ENCODE measurements around the gene GPER1.

The GPER1 gene

DNA sequence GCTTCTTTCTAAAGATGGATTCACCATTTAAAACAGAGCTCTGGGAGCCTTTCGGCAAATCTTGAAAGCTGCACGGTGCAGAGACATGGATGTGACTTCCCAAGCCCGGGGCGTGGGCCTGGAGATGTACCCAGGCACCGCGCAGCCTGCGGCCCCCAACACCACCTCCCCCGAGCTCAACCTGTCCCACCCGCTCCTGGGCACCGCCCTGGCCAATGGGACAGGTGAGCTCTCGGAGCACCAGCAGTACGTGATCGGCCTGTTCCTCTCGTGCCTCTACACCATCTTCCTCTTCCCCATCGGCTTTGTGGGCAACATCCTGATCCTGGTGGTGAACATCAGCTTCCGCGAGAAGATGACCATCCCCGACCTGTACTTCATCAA is 3.7 kb downstream of the GPER1 start:
- DNase-seq = no peak

DNA sequence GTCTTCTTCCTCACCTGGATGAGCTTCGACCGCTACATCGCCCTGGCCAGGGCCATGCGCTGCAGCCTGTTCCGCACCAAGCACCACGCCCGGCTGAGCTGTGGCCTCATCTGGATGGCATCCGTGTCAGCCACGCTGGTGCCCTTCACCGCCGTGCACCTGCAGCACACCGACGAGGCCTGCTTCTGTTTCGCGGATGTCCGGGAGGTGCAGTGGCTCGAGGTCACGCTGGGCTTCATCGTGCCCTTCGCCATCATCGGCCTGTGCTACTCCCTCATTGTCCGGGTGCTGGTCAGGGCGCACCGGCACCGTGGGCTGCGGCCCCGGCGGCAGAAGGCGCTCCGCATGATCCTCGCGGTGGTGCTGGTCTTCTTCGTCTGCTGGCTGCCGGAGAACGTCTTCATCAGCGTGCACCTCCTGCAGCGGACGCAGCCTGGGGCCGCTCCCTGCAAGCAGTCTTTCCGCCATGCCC is 4.3 kb downstream of the GPER1 start:
- DNase-seq = no peak

DNA sequence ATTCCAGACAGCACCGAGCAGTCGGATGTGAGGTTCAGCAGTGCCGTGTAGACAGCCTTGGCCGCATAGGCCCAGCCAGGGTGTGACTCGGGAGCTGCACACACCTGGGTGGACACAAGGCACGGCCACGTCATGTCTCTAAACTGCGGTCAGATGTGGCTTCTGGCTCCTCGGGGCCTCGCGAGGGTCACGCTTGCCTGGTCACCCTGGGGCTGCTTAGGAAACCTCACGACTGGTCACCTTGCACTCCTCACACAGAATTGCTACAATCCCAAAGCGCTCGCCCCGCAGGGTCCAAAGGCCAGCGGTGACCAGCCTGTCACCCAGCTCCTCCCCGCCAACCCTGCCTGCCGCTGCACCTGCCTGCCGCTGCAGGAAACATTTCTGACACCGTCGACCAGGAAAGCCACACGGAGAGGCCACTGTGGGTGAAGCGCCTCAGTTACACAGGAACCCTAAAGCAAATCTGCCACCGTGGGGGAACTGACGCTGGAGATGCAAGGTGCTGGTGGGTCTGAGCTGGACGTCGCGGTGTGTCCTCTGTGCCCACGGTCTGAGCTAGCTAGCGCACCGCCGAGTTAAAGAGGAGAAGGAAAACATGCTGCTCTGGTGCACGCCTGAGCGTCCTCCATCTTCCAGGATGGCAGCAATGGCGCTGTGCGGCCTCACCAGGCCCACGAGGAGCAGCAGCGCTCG is 5.0 kb downstream of the GPER1 start:
- DNase-seq = no peak

DNA sequence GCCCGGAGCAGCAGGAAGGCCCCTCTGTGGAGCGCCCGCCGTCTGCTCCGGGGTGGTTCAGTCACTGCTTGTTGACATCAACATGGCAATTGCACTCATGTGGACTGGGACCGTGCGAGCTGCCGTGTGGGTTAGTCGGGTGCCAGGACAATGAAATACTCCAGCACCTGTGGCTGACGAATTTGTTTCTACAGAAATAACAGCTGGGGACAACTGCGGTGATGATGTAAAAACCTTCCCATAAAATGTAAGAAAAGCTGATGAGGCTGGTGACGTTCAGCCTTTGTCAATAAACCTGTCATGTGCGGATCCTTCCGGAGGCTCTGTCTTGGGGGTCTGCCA is 5.6 kb downstream of the GPER1 start:
- DNase-seq = no peak

DNA sequence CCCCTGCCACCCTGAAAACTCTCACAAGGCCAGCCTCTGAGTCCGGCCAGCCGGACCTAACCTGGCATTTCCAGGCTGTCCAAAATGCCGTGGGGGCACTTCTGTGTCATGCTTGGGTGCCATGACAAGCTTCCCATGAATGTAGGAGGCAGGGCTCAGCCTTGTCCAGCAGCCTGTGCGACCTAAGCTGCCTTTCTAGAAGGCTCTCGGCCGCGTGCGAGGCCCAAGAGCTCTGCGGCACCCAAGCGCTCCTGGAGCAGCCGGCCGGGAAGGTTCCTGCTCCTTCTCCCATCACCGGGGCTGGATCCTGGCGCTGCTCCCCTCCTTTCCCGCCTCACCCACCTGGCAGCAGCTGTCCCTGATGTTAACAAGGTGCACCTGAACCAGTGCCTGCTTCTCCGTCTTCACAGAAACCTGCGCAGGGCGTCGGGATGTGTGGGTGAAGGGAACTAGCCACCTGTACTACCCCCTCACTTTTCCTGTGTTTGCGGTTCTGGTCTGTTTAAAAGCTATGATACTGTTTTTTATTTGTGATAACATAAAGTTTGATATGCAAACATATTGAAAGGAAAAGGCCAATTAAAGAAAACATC is 6.1 kb downstream of the GPER1 start:
- DNase-seq = no peak

DNA sequence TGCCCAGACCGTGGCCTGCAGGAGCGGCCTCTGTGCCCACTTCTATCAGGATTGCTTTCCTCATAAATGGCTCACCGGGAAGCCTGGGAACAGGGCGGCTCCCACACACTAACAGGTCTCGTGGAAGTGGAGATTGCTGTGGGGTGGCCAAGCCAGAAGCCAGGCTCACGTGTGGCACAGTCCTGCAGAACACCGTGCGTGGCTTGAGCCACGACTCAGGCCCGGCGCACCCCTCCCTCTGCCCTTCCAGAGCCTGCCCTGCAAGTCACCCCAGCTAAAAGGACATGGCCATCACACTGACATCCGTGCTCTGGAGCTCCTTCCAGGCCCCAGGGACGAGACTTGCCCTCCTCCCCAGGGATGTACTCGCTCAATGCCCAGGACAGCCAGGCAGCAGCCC is 7.0 kb downstream of the GPER1 start:
- DNase-seq = no peak

DNA sequence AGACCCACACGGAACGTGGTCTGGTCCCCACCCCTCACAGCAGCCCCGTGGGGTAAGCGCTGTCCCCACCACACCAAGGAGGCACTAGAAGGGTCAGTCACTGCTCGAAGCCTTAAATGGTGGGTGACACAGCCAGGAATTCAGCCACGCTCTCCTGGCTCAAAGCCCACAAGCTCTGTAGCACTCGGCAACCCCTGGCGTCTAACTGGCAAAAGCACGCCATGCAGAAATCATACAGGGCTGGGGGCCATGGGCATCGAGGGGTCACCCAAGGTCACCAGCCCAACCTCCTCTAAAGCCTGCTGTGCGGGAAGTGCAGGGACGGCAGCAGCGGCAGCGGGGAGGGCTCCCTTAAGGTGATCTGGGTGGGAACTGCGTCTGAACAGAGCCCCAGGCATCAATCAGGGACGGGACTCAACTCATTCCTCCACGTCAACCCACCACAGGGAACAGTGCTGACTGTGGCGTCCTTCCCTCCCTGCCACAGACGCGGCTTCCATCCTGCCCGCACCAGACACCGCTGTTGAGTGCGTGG is 7.8 kb downstream of the GPER1 start:
- DNase-seq = no peak

DNA sequence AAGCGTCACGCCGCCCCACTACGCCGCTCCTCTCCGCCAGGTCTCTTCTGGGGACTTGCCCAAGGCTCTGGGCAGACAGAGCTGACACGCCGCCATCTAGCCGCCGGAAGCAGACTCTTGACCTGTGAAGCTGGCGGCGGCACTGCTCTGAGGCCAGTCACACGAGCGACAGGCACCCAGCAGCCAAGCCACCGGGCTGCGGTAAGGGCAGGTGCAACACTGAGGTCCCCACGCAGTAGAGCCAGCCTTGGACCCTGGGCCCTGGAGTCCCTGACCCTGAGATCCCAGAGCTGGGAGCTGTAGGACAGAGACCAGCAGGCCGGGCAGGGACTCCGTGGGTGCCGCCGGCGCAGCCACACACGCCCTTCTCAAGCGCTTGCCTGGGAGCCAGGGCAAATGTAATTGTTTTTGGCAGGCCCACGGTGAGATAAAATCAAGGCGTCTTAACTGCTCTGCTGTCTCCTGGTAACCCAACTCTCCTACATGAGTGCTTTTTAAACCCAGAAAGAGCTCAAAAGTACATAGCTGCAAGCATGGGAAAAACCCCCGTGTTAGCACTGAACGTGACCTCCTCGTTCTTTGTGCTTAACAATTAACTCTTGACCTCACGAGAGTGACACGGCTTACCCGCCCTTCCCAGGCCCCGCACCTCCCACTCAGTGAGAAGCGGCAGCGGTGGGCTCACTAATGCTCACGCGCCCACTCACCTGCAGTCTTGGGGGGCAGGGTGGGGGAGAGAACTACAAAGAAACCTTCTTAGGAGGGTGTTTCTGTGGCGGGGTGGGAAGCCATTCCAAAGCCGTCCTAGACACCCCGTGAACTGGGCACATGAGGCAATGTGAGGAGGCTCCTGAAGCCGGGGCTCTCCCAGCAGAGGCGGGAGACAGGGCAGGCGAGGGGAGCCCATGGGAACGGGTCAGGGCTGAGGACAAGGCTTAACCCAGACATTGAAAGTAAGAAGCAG is 8.5 kb downstream of the GPER1 start:
- DNase-seq = no peak

DNA sequence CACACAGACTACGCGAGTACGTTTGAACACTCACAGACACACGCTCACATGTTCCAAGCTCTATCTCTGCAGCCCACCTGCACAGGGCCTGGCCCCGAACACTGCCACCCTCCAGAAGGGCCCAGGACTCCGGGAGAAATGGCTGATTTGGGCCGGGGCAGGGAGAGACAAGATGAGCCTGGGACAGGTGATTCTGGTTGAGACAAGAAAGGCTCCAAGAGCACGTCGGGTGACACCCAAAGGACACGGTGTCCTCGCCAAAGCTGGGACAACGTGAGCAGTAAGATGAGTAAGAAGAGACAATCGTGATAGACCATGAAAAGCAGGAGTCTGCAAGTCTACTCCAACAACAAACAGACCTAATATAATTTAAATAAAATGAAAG is 9.2 kb downstream of the GPER1 start:
- no peak for DNase-seq

DNA sequence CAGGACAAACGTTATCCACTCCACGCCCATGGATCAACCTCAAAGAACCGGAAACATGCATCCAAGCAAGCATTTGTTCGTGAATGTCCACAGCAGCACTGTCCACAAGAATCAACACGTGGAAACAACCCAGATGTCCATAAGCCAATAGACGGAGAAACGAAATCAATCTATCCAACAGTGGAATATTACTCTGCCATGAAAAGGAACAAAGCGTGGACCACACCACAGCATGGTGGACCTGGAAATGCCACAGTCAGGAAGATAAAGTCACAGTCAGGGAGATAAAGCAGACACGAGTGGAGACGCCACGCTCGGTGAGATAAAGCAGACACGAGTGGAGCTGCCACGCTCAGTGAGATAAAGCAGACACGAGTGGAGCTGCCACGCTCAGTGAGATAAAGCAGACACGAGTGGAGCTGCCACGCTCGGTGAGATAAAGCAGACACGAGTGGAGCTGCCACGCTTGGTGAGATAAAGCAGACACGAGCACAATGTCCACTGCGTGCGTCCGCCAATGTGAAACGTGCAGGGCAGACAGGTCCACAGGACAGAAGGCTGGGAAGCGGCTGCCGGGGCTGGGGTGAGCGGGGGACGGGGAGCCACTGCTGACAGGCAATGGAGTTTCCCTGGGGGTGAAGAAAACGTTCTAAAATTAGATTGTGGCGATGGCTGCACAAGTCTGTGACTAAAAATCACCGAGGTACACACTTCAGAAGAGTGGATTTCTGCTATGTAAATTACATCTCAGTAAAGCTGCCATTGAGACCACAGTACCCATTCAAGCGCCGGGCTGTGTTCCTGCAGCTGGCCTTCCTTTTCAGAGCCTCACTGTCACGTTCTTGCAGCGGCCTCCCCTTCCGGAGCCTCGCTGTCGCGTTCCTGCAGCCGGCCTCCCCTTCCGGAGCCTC is 10.6 kb downstream of the GPER1 start:
- DNase-seq = no peak

DNA sequence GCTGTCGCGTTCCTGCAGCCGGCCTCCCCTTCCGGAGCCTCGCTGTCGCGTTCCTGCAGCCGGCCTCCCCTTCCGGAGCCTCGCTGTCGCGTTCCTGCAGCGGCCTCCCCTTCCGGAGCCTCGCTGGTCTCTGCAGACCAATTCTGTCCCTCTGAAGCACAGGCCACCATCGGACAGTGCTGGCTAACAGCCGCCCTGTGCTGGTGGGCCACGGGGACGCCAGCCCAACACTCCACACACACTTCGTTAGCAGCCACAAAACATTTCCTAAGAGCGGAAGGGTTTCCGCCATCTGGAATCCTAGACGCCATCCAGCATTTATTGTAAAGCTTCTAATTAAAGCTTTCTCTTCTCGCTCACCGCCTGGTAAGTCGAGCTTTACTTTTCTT is 11.2 kb downstream of the GPER1 start:
- DNase-seq = no peak

DNA sequence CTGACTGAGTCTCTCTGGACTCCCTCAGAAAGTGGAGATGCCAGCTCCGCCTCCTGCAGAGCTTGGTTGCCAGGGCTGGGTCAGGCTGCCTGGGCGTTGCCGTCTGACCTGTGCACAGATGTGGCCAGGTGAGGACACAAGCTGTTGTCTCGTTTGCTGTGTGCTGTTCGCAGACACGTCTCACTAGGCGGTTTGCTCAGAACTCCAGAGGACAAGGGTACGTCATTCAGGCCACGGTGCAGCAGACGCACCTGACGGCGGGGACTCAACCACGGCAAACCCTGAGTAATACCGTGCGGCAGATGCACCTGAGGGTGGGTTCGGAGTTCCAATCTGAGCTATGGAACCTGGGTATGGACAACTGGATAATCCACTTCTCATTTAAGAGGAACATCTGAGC is 11.7 kb downstream of the GPER1 start:
- DNase-seq = no peak

DNA sequence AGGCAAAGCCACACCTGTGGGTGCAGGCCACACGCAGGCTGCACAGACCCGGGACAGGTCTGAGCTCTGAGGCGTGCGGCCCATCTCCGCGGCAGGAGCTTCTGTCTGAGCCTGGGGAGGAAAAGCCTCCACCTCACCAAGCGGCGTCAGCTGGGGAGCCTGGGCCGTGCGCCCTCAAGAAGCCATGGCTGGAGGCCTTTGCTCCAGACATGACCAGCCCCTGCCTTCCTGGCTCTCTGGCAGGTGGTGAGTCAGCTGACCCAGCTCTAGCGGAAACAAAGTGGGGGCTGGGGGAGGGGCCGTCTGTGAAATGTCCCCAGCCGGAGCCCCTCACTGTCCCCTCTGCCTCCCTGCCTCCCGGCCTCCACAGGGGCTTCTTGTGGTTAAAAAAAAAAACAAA is 12.5 kb downstream of the GPER1 start:
- no peak for DNase-seq

DNA sequence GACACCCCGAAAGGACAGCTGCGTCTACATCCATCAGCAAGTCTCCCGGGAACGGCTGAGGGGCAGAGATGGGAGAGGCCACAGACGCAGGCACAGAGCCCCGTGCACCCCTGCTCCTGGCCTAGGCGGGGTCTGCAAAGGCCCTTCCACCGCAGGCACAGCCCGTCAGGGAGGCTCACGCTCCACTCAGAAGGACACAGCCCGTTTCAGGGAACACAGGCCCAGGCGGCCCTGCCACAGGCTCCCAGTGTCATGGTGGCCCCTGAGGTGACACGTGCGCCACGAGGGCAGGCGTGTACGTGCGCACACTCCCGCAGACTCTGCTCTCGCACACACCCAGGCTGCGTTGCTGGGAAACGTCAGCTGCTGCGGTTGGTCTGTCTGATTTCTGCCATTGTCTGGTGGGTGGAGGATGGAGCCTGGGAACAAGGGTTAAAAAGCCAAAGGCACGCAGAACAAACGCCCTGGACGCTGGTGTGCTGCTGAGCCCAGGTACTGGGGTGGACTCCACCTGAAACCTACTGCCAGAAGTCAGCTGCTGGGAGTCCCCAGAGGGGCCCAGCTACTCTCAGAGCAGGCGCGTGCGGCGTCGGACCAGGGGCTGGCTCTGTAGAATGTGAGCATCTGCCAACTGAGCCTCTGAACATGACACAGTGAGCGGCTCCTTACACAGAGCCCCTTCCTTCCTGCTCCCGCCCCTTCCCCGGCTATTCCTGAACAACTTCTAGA is 13.1 kb downstream of the GPER1 start:
- no peak for DNase-seq

DNA sequence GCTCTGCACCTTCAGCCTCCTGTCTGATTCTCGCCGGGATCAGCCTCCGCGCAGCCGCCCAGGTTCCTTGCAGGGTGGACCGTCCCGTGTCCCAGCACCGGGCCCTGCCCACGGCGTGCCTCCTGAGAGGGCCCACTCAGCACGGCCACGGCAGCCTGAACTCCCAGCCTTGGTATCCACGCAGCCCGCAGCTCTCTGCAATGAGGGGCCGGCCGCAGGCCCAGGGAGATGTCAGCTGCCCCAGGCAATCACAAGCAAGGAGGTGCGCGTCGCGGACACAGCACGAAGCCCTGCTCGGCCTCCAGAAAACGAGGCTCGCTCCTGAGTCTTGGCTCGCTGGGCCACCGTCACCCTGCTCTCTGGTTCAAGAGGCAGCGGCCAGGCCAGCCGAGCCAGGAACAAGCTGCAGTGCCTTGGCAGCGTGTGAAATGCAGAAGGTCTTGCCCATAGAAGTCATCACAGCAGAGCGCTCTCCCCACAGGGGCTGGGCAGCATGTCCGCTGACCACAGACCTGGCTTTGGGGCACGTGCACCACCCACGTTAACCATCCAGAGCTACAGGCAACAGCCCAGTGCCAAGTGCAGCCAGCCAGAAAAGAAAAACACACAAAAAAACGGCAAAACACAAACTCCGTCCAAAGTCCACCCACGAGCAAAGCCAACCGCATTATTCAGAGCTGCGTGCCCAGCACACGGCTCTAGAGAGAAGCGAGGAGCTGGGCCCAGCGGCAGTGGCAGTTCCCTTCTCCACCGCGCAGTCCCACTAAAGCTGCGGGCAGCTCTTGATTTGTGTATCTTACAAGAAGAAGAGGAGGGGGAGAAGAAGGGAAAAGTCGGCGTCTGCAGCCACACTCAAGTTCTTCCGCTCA is 13.9 kb downstream of the GPER1 start:
- DNase-seq = no peak

DNA sequence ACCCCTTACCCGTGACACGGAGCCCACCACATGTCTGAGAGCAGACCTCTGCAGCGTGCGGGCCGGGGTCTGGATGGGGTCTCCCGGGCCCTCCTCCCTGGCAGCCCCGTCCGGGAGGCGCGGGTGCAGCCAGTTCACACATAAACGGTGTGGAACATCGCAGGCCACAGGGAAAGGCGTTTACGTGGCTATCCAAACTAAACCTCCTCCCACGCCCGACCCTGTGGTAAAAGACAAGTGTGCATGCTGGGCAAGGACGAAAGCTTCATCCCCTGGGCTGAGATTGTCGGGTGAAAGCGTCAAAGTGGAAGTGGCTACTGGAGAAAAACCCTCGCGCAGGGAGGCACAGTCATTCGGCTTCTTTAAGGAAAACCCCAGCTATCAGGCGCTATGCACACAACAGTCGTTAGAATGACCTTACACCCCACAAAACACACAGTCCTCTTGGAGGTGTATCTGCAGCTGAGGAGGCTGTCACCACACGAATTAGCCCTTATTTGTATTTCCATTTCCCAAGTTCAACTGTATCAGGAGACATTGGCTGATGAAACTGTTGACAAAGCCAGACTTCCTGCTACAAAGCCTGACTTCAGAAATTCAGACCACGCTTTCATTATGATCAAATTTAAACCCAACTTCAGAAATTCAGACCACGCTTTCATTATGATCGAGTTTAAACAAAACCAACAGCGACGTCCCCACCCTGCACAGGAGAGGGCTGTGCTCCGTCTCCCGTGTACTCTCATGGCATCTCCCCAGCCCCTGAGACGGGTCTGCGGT is 15.3 kb downstream of the GPER1 start:
- DNase-seq = no peak

DNA sequence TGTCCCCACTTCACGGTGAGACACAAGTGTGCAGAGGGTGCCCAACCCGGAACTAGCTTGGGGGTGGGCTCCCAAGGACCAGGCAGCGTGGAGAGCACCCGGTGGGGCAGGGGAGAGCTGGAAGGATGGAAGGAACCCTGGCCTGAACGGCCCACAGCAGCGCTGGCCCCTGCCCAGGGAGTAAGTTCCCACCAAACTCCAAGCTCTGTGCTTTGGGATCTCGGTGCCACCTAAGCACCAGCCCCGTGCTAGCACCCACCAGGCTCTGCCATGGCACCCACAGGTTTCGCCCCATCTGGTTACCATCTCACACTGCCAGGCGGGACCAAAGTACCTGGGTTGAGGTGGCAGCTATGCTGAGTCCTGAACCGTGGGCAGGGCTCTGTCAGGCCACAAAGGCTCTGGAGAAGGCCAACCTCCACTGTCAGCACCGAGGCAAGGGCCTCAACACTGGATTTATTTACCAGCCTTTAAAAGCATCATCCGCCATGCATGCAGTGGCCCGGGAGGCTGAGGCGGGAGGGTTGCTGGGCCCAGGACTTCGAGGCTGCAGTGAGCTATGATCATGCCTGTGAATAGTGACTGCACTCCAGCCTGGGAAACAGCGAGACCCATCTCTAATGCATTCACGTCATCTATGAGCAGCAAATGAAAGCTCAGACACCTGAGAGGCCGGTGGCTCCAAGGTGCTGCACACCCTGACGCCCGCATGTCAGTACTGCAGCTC is 16.0 kb downstream of the GPER1 start:
- no peak for DNase-seq

DNA sequence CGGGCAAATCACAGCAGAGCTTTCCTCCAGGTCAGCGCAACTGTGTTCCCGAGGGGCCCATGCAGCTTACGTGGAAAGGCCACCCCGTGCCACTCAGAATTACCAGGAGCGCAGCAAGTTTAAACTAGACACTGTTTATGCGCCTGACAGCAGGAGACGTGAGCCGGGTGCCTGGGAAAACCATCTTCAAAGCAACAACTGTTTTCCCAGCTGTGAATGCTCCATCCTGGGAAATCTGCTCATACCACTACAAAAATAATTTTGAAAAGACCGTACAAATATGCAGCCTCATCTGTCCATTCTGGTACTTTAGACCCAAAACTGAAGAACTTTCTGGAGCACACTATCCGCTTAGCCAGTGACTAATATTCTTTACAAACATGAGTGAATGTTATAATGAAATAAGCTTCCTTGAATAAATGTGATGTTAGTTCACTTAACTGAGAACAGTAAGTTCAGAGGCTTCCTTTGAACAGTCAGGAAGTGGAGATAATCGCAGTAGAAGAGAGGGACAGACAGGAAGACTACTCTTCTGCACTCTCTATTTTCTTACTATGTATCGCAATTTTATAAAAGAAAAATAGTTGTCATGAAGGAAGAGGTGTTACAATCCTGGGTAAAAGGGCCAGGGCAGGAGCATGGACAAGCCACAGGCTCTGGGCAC is 16.7 kb downstream of the GPER1 start:
- no peak for DNase-seq

DNA sequence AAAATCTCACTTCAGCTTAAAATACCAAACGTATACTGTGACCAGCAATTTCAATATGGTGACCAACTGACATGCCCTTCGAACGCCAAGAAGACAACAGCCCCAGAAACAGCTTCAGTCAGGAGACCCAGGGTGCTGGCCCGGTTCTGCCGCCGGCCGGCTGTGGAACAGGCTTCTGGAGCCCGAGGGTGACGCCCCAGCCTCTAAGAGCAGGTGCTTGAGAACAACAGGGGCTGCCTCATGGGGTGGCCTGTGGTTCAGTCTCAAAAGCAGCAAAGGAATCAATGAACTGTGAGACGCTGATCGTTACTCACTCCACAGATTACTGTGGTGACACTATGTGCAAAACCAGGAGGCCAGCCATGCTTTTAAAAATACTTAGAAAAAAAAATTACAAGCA is 17.3 kb downstream of the GPER1 start:
- DNase-seq = no peak

All from NCI-H2081 treated with DMSO at 0.1 percent for 48 hours (cell line).